ENCODE results near the gene COL23A1. TPM values are rescaled to one million over a fixed set of nuclear protein-coding genes. Genes with fewer than 3 reads are reported as not detected.
"Not testable (repeated sequence)": the region's sequence is repeated elsewhere in the genome, so short reads cannot be mapped to it uniquely, and the experiment has no call there.

Gene COL23A1
- total RNA-seq, 2 donors from 2014 or later, result 1.5 to 2.5 TPM

- ATAC-seq (ENCODE audit: insufficient number of reproducible peaks, low FRiP score, low read depth), result no peak
- no peak for TF ChIP-seq CTCF (IDR thresholded peaks at IDR 0.05)
Observed at GRCh38 chr5:178492278-178492677, 97.9 kb downstream of the COL23A1 start.

GRCh38 chr5:178490935-178491652, 99.1 kb downstream of the COL23A1 start:
- TF ChIP-seq CTCF (IDR thresholded peaks at IDR 0.05), result no peak
- H3K27me3 ChIP-seq (replicated peaks; ENCODE audit: insufficient read depth), result no peaks in the 10 kb centered on the region
- no peak for ATAC-seq (ENCODE audit: insufficient number of reproducible peaks, low FRiP score, low read depth)
- H3K4me3 ChIP-seq, result no peak overlapping the region
- DNase-seq (ENCODE audit: low spot score), result no peak
- H3K9me3 ChIP-seq, result no peaks in the 10 kb centered on the region
- H3K36me3 ChIP-seq, result no peaks in the 10 kb centered on the region
- no peaks in the 10 kb centered on the region for H3K4me1 ChIP-seq (ENCODE audit: control insufficient read depth in 1 of 2, low read depth in 2 of 2)
- H3K27ac ChIP-seq, result no peak overlapping the region

More at GRCh38 chr5:178492278-178492677, 97.9 kb downstream of the COL23A1 start:
- Histone ChIP-seq H3K27me3 (replicated peaks; ENCODE audit: insufficient read depth) (no peaks in the 10 kb centered on the region), H3K27ac (no peak overlapping the region), H3K4me1 (ENCODE audit: control insufficient read depth in 1 of 2, low read depth in 2 of 2) (no peaks in the 10 kb centered on the region), H3K9me3 (no peaks in the 10 kb centered on the region), H3K36me3 (no peaks in the 10 kb centered on the region), H3K4me3 (no peak overlapping the region)
- no peak for DNase-seq (ENCODE audit: low spot score)

GRCh38 chr5:178489271-178489976, 100.8 kb downstream of the COL23A1 start:
- no peaks in the 10 kb centered on the region for H3K4me1 ChIP-seq (ENCODE audit: control insufficient read depth in 1 of 2, low read depth in 2 of 2)
- no peak overlapping the region for H3K27ac ChIP-seq
- no peaks in the 10 kb centered on the region for H3K36me3 ChIP-seq
- ATAC-seq (ENCODE audit: insufficient number of reproducible peaks, low FRiP score, low read depth), result no peak
- no peak for DNase-seq (ENCODE audit: low spot score)
- H3K27me3 ChIP-seq (replicated peaks; ENCODE audit: insufficient read depth), result no peaks in the 10 kb centered on the region
- no peaks in the 10 kb centered on the region for H3K9me3 ChIP-seq
- no peak overlapping the region for H3K4me3 ChIP-seq
- no peak for TF ChIP-seq CTCF (IDR thresholded peaks at IDR 0.05)

GRCh38 chr5:178488696-178489095, 101.5 kb downstream of the COL23A1 start:
- H3K27me3 ChIP-seq (replicated peaks; ENCODE audit: insufficient read depth), result no peaks in the 10 kb centered on the region
- no peak for ATAC-seq (ENCODE audit: insufficient number of reproducible peaks, low FRiP score, low read depth)
- H3K4me3 ChIP-seq, result no peak overlapping the region
- no peak overlapping the region for H3K27ac ChIP-seq
- H3K36me3 ChIP-seq, result no peaks in the 10 kb centered on the region
- H3K9me3 ChIP-seq, result no peaks in the 10 kb centered on the region
- no peak for TF ChIP-seq CTCF (IDR thresholded peaks at IDR 0.05)
- DNase-seq (ENCODE audit: low spot score), result no peak
- no peaks in the 10 kb centered on the region for H3K4me1 ChIP-seq (ENCODE audit: control insufficient read depth in 1 of 2, low read depth in 2 of 2)

- DNase-seq (ENCODE audit: low spot score) (no peak), ATAC-seq (ENCODE audit: insufficient number of reproducible peaks, low FRiP score, low read depth) (no peak)
- H3K36me3 ChIP-seq, result no peaks in the 10 kb centered on the region
Observed at GRCh38 chr5:178487911-178488600, 102.1 kb downstream of the COL23A1 start.

GRCh38 chr5:178486878-178487512, 103.2 kb downstream of the COL23A1 start:
- not testable (repeated sequence) for DNase-seq (ENCODE audit: low spot score); ATAC-seq (ENCODE audit: insufficient number of reproducible peaks, low FRiP score, low read depth); H3K9me3 ChIP-seq

More at GRCh38 chr5:178487911-178488600, 102.1 kb downstream of the COL23A1 start:
- Histone ChIP-seq H3K4me3 (no peak overlapping the region), H3K27ac (no peak overlapping the region), H3K9me3 (no peaks in the 10 kb centered on the region), H3K27me3 (replicated peaks; ENCODE audit: insufficient read depth) (no peaks in the 10 kb centered on the region), H3K4me1 (ENCODE audit: control insufficient read depth in 1 of 2, low read depth in 2 of 2) (no peaks in the 10 kb centered on the region)
- no peak for TF ChIP-seq CTCF (IDR thresholded peaks at IDR 0.05)

More at GRCh38 chr5:178486878-178487512, 103.2 kb downstream of the COL23A1 start:
- H3K4me1 ChIP-seq (ENCODE audit: control insufficient read depth in 1 of 2, low read depth in 2 of 2); H3K27me3 ChIP-seq (replicated peaks; ENCODE audit: insufficient read depth); H3K4me3 ChIP-seq; H3K36me3 ChIP-seq; H3K27ac ChIP-seq: not testable (repeated sequence)

Measured in thoracic aorta (tissue), 2 donors.